GM12878 (cell line): ENCODE results near the gene EFCAB7. TPM values are rescaled to one million over a fixed set of nuclear protein-coding genes. Genes with fewer than 3 reads are reported as not detected.

Source experiments
- ATAC-seq: fragments of 200-7000 bp; cut with Tn5 transposase; 3 replicates; pipeline ENCODE4 v1.9.1; 2020; ENCODE audit warnings: mild to moderate bottlenecking, moderate library complexity
- BruUV-seq: library from RNA; stranded (reverse); fragments of 400-500 nt; replicated peaks from 2 replicates; lab custom pipeline; 2021; lab: Mats Ljungman, UMichigan
- CTCF ChIA-PET: fragments of 300-600 bp; sonication (Branson Sonifier 250); formaldehyde crosslinking; extraction: SDS; loops from one replicate; lab custom pipeline; 2021; ENCODE audit warnings: inconsistent platforms; lab: Yijun Ruan, JAX
- POLR2A ChIA-PET: fragments of 350-600 bp; formaldehyde crosslinking; extraction: SDS; loops from one replicate; lab custom pipeline; 2021; ENCODE audit warnings: inconsistent platforms; lab: Charles Lee
- RAD21 ChIA-PET: fragments of 300-600 bp; sonication (Branson Sonifier 250); formaldehyde crosslinking; loops from one replicate; lab custom pipeline; 2023; ENCODE audit warnings: antibody characterized with exemption; ENCODE audit not compliant: unreplicated experiment; lab: Charles Lee
- SMC1A ChIA-PET: fragments of 300-600 bp; sonication (Branson Sonifier 250); formaldehyde crosslinking; loops from one replicate; lab custom pipeline; 2023; ENCODE audit not compliant: unreplicated experiment, uncharacterized antibody; lab: Charles Lee
- DNase-seq: peaks from one replicate; pipeline ENCODE4 v3.0.0-alpha.2; 2011; ENCODE audit warnings: low read depth, low spot score
- FAIRE-seq: peaks from 3 replicates; lab custom pipeline; 2011; peaks lifted over from hg19 to GRCh38; lab: Jason Lieb, UNC
- H2AFZ ChIP-seq: 2 replicates; pipeline ENCODE4 v1.6.0; 2011; ENCODE audit warnings: low read depth, low read length, control low read depth; ENCODE audit not compliant: control insufficient read depth
- H3K27ac ChIP-seq: 2 replicates; pipeline ENCODE4 v1.5.1; 2011; ENCODE audit warnings: control low read depth; ENCODE audit not compliant: control insufficient read depth, insufficient read depth
- H3K27me3 ChIP-seq, 2 experiments: replicated peaks in 1 of 2; 2 replicates each; pipeline versions ENCODE4 v1.6.0 to v1.6.1; 2011; ENCODE audit warnings: low read length in 1 of 2; ENCODE audit not compliant: control insufficient read depth in 2 of 2, insufficient read depth in 2 of 2
- H3K36me3 ChIP-seq, 2 experiments: 2 replicates each; pipeline ENCODE4 v1.5.1; 2011; ENCODE audit warnings: low read length in 1 of 2; ENCODE audit not compliant: control insufficient read depth in 2 of 2, insufficient read depth in 2 of 2
- H3K4me1 ChIP-seq: 2 replicates; pipeline ENCODE4 v1.6.1; 2011; ENCODE audit warnings: mild to moderate bottlenecking, low read length, moderate library complexity, mixed read lengths; ENCODE audit not compliant: control insufficient read depth, insufficient read depth
- H3K4me2 ChIP-seq: 2 replicates; pipeline ENCODE4 v1.6.0; 2011; ENCODE audit warnings: control low read depth; ENCODE audit not compliant: control insufficient read depth, insufficient read depth
- H3K4me3 ChIP-seq: fragments of 200-600 bp; sonication (generic); 2 replicates; pipeline ENCODE4 v1.5.1; 2016
- H3K79me2 ChIP-seq: 2 replicates; pipeline ENCODE4 v1.6.0; 2011; ENCODE audit warnings: low read length; ENCODE audit not compliant: control insufficient read depth, insufficient read depth
- H3K9ac ChIP-seq: 2 replicates; pipeline ENCODE4 v1.8.0; 2011; ENCODE audit warnings: low read length, control low read depth, mixed read lengths; ENCODE audit not compliant: control insufficient read depth, insufficient read depth
- H3K9me3 ChIP-seq: replicated peaks from 3 replicates; pipeline ENCODE4 v1.5.1; 2011; ENCODE audit warnings: mild to moderate bottlenecking, low read length; ENCODE audit not compliant: control insufficient read depth, insufficient read depth
- H4K20me1 ChIP-seq: 2 replicates; pipeline ENCODE4 v1.6.0; 2011; ENCODE audit not compliant: control insufficient read depth, insufficient read depth
- CBX5 ChIP-seq: sonication (generic); IDR thresholded peaks from 2 replicates; pipeline ENCODE4 v1.6.1; 2016; ENCODE audit warnings: low read depth, moderate library complexity, mild to moderate bottlenecking, inconsistent platforms
- CEBPB ChIP-seq, 2 experiments: fragments of 150-350 bp in 1 of 2; IDR thresholded peaks; 2 replicates each; pipeline ENCODE4 v1.6.1; 2012 to 2014; ENCODE audit warnings: low read depth in 2 of 2, low read length in 2 of 2, borderline replicate concordance in 1 of 2, inconsistent platforms in 1 of 2
- CHD1 ChIP-seq: IDR thresholded peaks from 2 replicates; pipeline ENCODE4 v1.6.1; 2012; ENCODE audit warnings: low read depth, low read length, improper control_type of control experiment
- EGR1 ChIP-seq, 2 experiments: IDR thresholded peaks; 1 replicate in 1 of 2; 2 replicates in 1 of 2; pipeline ENCODE4 v1.6.1; 2011 to 2012; ENCODE audit warnings: low read depth in 2 of 2, low read length in 2 of 2, borderline replicate concordance in 1 of 2, mild to moderate bottlenecking in 1 of 2, moderate library complexity in 1 of 2
- GABPA ChIP-seq: IDR thresholded peaks from 2 replicates; pipeline ENCODE4 v1.6.1; 2014; ENCODE audit warnings: antibody characterized with exemption, low read depth, mild to moderate bottlenecking, inconsistent platforms
- HDAC6 ChIP-seq: fragments of 200-600 bp; sonication (generic); IDR thresholded peaks from one replicate; pipeline ENCODE4 v1.8.0; 2017; ENCODE audit warnings: antibody characterized with exemption; ENCODE audit not compliant: unreplicated experiment
- IKZF1 ChIP-seq: fragments of 450-650 bp; conservative IDR thresholded peaks from 2 replicates; pipeline ENCODE4 v1.6.1; 2017; ENCODE audit warnings: antibody characterized with exemption, mild to moderate bottlenecking
- MEF2A ChIP-seq: IDR thresholded peaks from 2 replicates; pipeline ENCODE4 v1.6.1; 2011; ENCODE audit warnings: low read depth, mild to moderate bottlenecking, low read length, moderate library complexity; ENCODE audit not compliant: insufficient read depth
- NFYB ChIP-seq: IDR thresholded peaks from 2 replicates; pipeline ENCODE4 v1.6.1; 2011; ENCODE audit warnings: low read depth, mild to moderate bottlenecking, low read length, improper control_type of control experiment, moderate library complexity; ENCODE audit not compliant: insufficient read depth
- PML ChIP-seq: IDR thresholded peaks from 2 replicates; pipeline ENCODE4 v1.6.1; 2012; ENCODE audit warnings: low read length, inconsistent platforms
- POLR2AphosphoS2 ChIP-seq: IDR thresholded peaks from 2 replicates; pipeline ENCODE4 v1.6.1; 2011; ENCODE audit warnings: low read depth, mild to moderate bottlenecking, low read length, improper control_type of control experiment, moderate library complexity
- POLR2AphosphoS5 ChIP-seq: IDR thresholded peaks from 2 replicates; pipeline ENCODE4 v1.6.1; 2011; ENCODE audit warnings: mild to moderate bottlenecking, low read length, inconsistent platforms
- RBBP5 ChIP-seq: fragments of 200-600 bp; sonication (generic); conservative IDR thresholded peaks from 2 replicates; pipeline ENCODE4 v1.6.1; 2016
- SIN3A ChIP-seq: IDR thresholded peaks from 2 replicates; pipeline ENCODE4 v1.6.1; 2012; ENCODE audit warnings: low read depth, low read length, improper control_type of control experiment
- SIX5 ChIP-seq: IDR thresholded peaks from 2 replicates; pipeline ENCODE4 v1.6.1; 2011; ENCODE audit warnings: mild to moderate bottlenecking, low read depth, low read length, moderate library complexity; ENCODE audit not compliant: severe bottlenecking
- SMAD5 ChIP-seq: IDR thresholded peaks from 2 replicates; pipeline ENCODE4 v1.6.1; 2016; ENCODE audit warnings: antibody characterized with exemption, low read depth
- YY1 ChIP-seq: IDR thresholded peaks from 2 replicates; pipeline ENCODE4 v1.6.1; 2011; ENCODE audit warnings: low read depth, mild to moderate bottlenecking, low read length
- ZNF217 ChIP-seq: fragments of 450-650 bp; IDR thresholded peaks from 2 replicates; pipeline ENCODE4 v1.6.1; 2017; ENCODE audit warnings: antibody characterized with exemption, mild to moderate bottlenecking
- ZZZ3 ChIP-seq: IDR thresholded peaks from 2 replicates; pipeline ENCODE4 v1.6.1; 2011; ENCODE audit warnings: low read depth; ENCODE audit not compliant: control insufficient read depth, insufficient read length
- WGBS: methylation state at CpG from one replicate; pipeline ENCODE4 v1.1.6; 2016; ENCODE audit warnings: low lambda C conversion rate; ENCODE audit not compliant: insufficient replicate concordance, insufficient coverage; ENCODE audit errors: missing lambda C conversion rate; 5-methylcytosine and 5-hydroxymethylcytosine counted together
- in situ Hi-C: fragments of 300-500 bp; cut with MboI; formaldehyde crosslinking; loops from 9 replicates; pipeline ENCODE4 v1.14.3; 2018; ENCODE audit warnings: mixed read lengths
- intact Hi-C: fragments of 100-400 bp; cut with micrococcal nuclease; formaldehyde crosslinking; loops from one replicate; pipeline ENCODE4 v1.14.2; 2022; ENCODE audit not compliant: unreplicated experiment
- polyA plus RNA-seq, 11 experiments: library from polyadenylated mRNA; depleted of rRNA in 4 of 11; unstranded in 6 of 11; stranded (reverse) in 5 of 11; fragments of >200 nt; fragmentation: Nextera tagmentation in 4 of 11; fragmentation: Illumina TruSeq in 1 of 11; extraction: Ambion mirVana in 4 of 11; extraction: Trizol in 1 of 11; gene quantifications; 1 replicate in 1 of 11; 2 replicates in 10 of 11; pipeline versions ENCODE4 v1.2.1 to v1.2.3, GENCODE V29; 2011 to 2016; ENCODE audit warnings: inconsistent platforms in 2 of 11, missing spikeins in 2 of 11, low read depth in 1 of 11
- total RNA-seq, 4 experiments: library from RNA; depleted of rRNA in 3 of 4; stranded (reverse); fragments of >200 nt in 3 of 4; fragmentation: Illumina TruSeq in 1 of 4; extraction: Trizol in 1 of 4; gene quantifications; 2 replicates each; pipeline versions ENCODE4 v1.2.1 to v1.2.3, GENCODE V29; 2013 to 2021

EFCAB7 gene
- total and polyA plus RNA-seq, 10 of the 15 experiments (the other 5 are each of a cell fraction or from before 2014, with no cell fraction given): 4.4 to 9.8 (median 5.7) TPM

GRCh38 chr1:63601912-63602311 is 78.6 kb downstream of the EFCAB7 start:
- FAIRE-seq: no peak
- Histone ChIP-seq H3K4me3 (no peak overlapping the region), H3K9ac (no peak overlapping the region), H3K4me1 (no peaks in the 10 kb centered on the region), H2AFZ (no peak overlapping the region), H3K4me2 (no peak overlapping the region), H4K20me1 (no peaks in the 10 kb centered on the region; the same call in 1 of the 2 replicates), H3K27ac (no peak overlapping the region), H3K9me3 (no peaks in the 10 kb centered on the region), H3K27me3 (no peaks in the 10 kb centered on the region), H3K79me2 (peaks cover 3% of the 10 kb centered on the region; the same call in 1 of the 2 replicates), H3K36me3 (peaks cover 0 to 5% of the 10 kb centered on the region in 2 experiments; a peak in 1 of 4 replicates)
- ATAC-seq: no peak
- in situ Hi-C loops: no loop called here
- BruUV-seq: no TSS peak
- ChIA-PET SMC1A (interaction anchor here (0.6 to 1.3 kb wide), 4 partner anchors 10 to 90 kb away, joined by 3 to 5 read pairs (median 3); no protein-coding TSS in a partner anchor), CTCF (interaction anchor here (1.5 kb wide), 1 partner anchor 44 kb away, joined by 3 read pairs; no protein-coding TSS in a partner anchor), POLR2A (interaction anchor here (0.6 kb wide), 1 partner anchor 1161 kb away, joined by 3 read pairs; no protein-coding TSS in a partner anchor), RAD21 (no interaction called here)
- no peak for TF ChIP-seq PML
- TF ChIP-seq YY1: no peak
- no peak for TF ChIP-seq SIX5
- TF ChIP-seq SIN3A: no peak
- TF ChIP-seq MEF2A: no peak
- TF ChIP-seq HDAC6: no peak
- TF ChIP-seq POLR2AphosphoS5: no peak
- no peak for TF ChIP-seq EGR1 (IDR thresholded peaks at IDR 0.05; ENCODE audit: borderline replicate concordance in 1 of 2, low read depth in 2 of 2, low read length in 2 of 2)
- TF ChIP-seq RBBP5: no peak
- TF ChIP-seq CHD1: no peak
- no peak for TF ChIP-seq ZNF217
- no peak for TF ChIP-seq POLR2AphosphoS2
- TF ChIP-seq ZZZ3: no peak
- TF ChIP-seq NFYB: no peak
- no peak for TF ChIP-seq SMAD5
- TF ChIP-seq GABPA: no peak
- no peak for TF ChIP-seq IKZF1
- no peak for TF ChIP-seq CEBPB (IDR thresholded peaks at IDR 0.05; ENCODE audit: borderline replicate concordance in 1 of 2, low read depth in 2 of 2, low read length in 2 of 2)
- TF ChIP-seq CBX5: no peak
- intact Hi-C loops: no loop called here
- WGBS: 50% methylated on average over 1 of the region's 1 CpG
- no peak for DNase-seq
